Kidney (tissue), 14 donors: ENCODE results near the gene DRC1. TPM values are rescaled to one million over a fixed set of nuclear protein-coding genes. Genes with fewer than 3 reads are reported as not detected.
A peak's percentile ranks its signal among the peaks of the same experiment; 100 is the strongest.

Source experiments
- DNase-seq, 5 donors: peaks; one replicate each; pipeline ENCODE4 v3.0.0-alpha.2; 2013 to 2020
- FAIRE-seq: peaks from 2 replicates; lab custom pipeline; 2012; peaks lifted over from hg19 to GRCh38; lab: Jason Lieb, UNC
- H3K27ac ChIP-seq, 2 donors: one replicate each; pipeline ENCODE4 v1.7.0; 2013; ENCODE audit warnings: low read depth in 2 of 2, low read length in 2 of 2, inconsistent platforms in 1 of 2
- H3K27me3 ChIP-seq: one replicate; pipeline ENCODE4 v1.7.1; 2013; ENCODE audit warnings: low read length, inconsistent platforms; ENCODE audit not compliant: control insufficient read depth, insufficient read depth
- H3K36me3 ChIP-seq, 3 donors: one replicate each; pipeline versions ENCODE4 v1.7.0 to v1.7.1; 2013; ENCODE audit warnings: low read length in 3 of 3, control low read depth in 1 of 3, inconsistent platforms in 1 of 3; ENCODE audit not compliant: insufficient read depth in 3 of 3, control insufficient read depth in 2 of 3
- H3K4me1 ChIP-seq, 3 donors: one replicate each; pipeline versions ENCODE4 v1.7.0 to v1.7.1; 2013; ENCODE audit warnings: low read length in 3 of 3, inconsistent platforms in 1 of 3, low read depth in 1 of 3; ENCODE audit not compliant: control insufficient read depth in 2 of 3, insufficient read depth in 2 of 3
- H3K4me3 ChIP-seq, 3 donors: one replicate each; pipeline versions ENCODE4 v1.7.0 to v1.8.1; 2013; ENCODE audit warnings: low read length in 3 of 3, control low read depth in 1 of 3, inconsistent platforms in 1 of 3
- H3K9ac ChIP-seq, 3 donors: one replicate each; pipeline versions ENCODE4 v1.7.0 to v1.7.1; 2013; ENCODE audit warnings: low read length in 3 of 3, control low read depth in 1 of 3, inconsistent platforms in 1 of 3
- H3K9me3 ChIP-seq, 3 donors: one replicate each; pipeline versions ENCODE4 v1.7.0 to v1.7.1; 2013; ENCODE audit warnings: low read length in 3 of 3, control low read depth in 1 of 3, inconsistent platforms in 1 of 3; ENCODE audit not compliant: control insufficient read depth in 2 of 3, insufficient read depth in 1 of 3
- CTCF ChIP-seq: IDR thresholded peaks from 3 replicates; pipeline ENCODE4 v1.5.1; 2012; ENCODE audit warnings: mild to moderate bottlenecking, moderate library complexity, borderline replicate concordance; ENCODE audit not compliant: insufficient read depth; ENCODE audit errors: extremely low read depth
- intact Hi-C: fragments of 100-400 bp; cut with DNase I; formaldehyde crosslinking; loops from one replicate; pipeline ENCODE4 v1.11.1; 2022
- polyA plus RNA-seq: library from polyadenylated mRNA; stranded (reverse); fragments of 350-450 nt; fragmentation: Illumina TruSeq; extraction: RNeasy Lipid Tissue Mini Kit (QIAGEN cat#74804); gene quantifications from one replicate; pipeline ENCODE4 v1.2.3, GENCODE V29; 2014; ENCODE audit warnings: low read depth, low replicate concordance; ENCODE audit not compliant: insufficient read depth
- total RNA-seq: library from RNA; stranded (reverse); fragmentation: NEBNext Ultra II Directional; extraction: Animal tissue kit (Norgen Biotek cat#: 25700); gene quantifications from one replicate; pipeline ENCODE4 v1.2.1, GENCODE V29; 2021
- donor health status: control.
- donor health status: control.
- donor health status: control.
- donor health status: control.
- donor health status: control.
- donor health status: DM: yes; HTN: yes; CAD: no.
- donor health status: Normal renal cell carcinoma (clear cell type).

The DRC1 gene
- total and polyA plus RNA-seq, 2 donors from 2014 or later = 0.76 TPM; not detected in 1

GRCh38 chr2:26455670-26456439, 54.1 kb downstream of the DRC1 start:
- no peak overlapping the region for H3K27ac ChIP-seq
- no peak for FAIRE-seq
- DNase-seq = no peak

DNA sequence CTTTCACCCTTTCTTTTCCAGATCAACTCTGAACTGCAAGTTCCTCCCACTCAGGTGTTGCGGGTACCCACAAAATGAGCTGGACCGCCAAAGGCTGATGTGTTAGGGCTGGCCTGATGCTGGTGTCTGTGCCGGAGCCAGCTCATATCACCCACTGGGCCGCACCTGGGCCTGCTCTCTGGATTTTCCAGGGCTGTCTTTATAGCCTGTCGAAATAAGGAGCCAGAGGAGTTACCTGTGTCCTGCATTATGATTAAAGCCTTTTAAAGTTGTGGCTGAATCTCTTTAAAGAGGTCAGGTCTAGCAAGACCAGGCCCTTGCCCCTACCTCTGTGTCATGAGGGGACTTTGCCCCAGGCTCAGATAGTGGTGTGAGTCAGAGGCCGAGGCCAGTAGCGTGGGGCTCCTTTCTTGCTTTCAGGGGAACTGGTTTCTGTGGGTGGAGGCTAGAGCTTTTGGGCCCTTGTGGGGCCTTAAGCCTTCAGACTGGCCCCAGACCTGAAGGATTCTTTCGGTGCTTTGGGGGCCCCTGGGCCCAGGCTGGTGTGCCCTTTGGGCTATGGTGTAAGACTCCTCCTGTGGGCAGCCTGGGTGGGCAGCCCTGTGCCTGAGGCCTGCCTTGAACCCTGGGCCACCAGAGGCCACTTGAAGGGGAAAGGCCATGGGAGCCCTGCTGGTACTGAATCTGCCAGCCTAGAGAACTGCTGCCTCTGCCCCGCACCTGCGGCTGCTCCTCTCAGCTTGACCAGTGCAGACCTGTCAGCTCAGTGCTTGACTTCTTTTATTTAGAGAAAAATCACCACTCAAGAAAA, 54.9 kb downstream of the DRC1 start:
- peak in 1 of 5 donors; percentile 45 for DNase-seq
- Histone ChIP-seq H3K9me3 (no peaks in the 10 kb centered on the region), H3K27ac (no peak overlapping the region), H3K9ac (no peak overlapping the region), H3K4me3 (no peak overlapping the region), H3K36me3 (no peaks in the 10 kb centered on the region), H3K27me3 (no peaks in the 10 kb centered on the region), H3K4me1 (no peaks in the 10 kb centered on the region)
- no peak for TF ChIP-seq CTCF
- intact Hi-C loops = no loop called here
- FAIRE-seq = no peak

More at GRCh38 chr2:26455670-26456439, 54.1 kb downstream of the DRC1 start:
- H3K4me1 ChIP-seq = no peaks in the 10 kb centered on the region
- no peak overlapping the region for H3K9ac ChIP-seq
- H3K27me3 ChIP-seq = no peaks in the 10 kb centered on the region
- H3K9me3 ChIP-seq = no peaks in the 10 kb centered on the region
- H3K36me3 ChIP-seq = no peaks in the 10 kb centered on the region
- TF ChIP-seq CTCF = no peak
- intact Hi-C loops = no loop called here
- H3K4me3 ChIP-seq = no peak overlapping the region

DNA sequence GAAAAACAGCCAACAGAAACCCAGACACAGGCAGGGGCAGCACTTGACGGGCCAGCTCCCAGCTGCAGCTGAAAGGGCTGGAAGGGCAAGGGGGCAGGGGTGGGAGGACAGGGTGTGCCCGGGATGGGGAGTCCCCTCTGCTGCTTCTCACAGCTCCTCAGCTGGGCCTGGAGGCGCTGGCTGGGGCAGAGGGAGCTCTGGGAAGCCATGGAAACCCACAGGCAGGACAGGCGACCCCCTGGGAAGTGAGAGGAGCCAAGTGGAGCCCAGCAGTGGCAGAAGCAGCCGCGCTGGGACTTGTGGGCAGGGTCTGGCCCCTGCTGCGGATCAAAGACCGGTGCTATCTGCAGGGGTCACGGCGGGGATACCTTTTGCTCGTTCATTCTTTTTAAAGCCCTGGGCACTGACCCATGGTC, 55.5 kb downstream of the DRC1 start:
- H3K36me3 ChIP-seq = no peaks in the 10 kb centered on the region
- DNase-seq (peak in 2 of 5 donors; percentile 33 to 35), FAIRE-seq (no peak)
- no peak overlapping the region for H3K4me3 ChIP-seq
- H3K4me1 ChIP-seq = no peaks in the 10 kb centered on the region
- H3K27ac ChIP-seq = no peak overlapping the region
- TF ChIP-seq CTCF = no peak
- H3K27me3 ChIP-seq = no peaks in the 10 kb centered on the region
- intact Hi-C loops = no loop called here
- no peak overlapping the region for H3K9ac ChIP-seq
- no peaks in the 10 kb centered on the region for H3K9me3 ChIP-seq
